Measurements from ENCODE around the gene NRTN. TPM values are rescaled to one million over a fixed set of nuclear protein-coding genes. Genes with fewer than 3 reads are reported as not detected.

NRTN gene
- total and polyA plus RNA-seq, 2 of the 13 experiments (the other 11 are each of a cell fraction or from before 2014, with no cell fraction given), result 4.1 to 5.3 TPM

DNA sequence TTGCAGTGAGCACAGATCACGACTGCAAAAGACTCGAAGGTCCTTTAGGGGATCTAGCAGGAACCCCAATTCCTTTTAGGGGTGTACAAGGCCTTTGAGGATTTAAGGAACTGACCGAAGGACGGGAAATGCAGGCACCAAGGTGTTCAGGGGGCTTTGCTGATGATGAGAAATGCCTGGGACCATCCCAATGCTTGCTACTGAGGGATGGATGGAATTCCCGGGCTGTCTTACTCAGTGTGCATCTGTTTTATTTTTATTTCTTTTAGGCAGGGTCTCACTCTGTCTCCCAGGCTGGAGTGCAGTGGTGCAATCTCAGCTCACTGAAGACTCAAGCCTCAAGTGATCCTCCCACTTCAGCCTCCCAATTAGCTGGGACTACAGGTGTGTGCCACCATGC lies 31.6 kb upstream of the NRTN start:
- ATAC-seq, result no peak
- ChIA-PET CTCF (ENCODE audit: low intra/inter-chr PET ratio, low total read pairs) (interaction anchor here (0.8 to 2.5 kb wide), 2 partner anchors 20 to 249 kb away, joined by 3 to 8 read pairs; no protein-coding TSS in a partner anchor), POLR2A (interaction anchor here (1.1 to 1.4 kb wide), 2 partner anchors 18 to 83 kb away, joined by 4 to 5 read pairs; partner anchors contain the start of genes DUS3L and RPL36)
- Histone ChIP-seq H3K4me2 (ENCODE audit: low read depth, low read length) (0 out of 2 replicates have a peak overlapping the region, but pooled peaks have one; percentile 47), H3K9me3 (ENCODE audit: low read length) (no peaks in the 10 kb centered on the region), H4K20me1 (ENCODE audit: insufficient read depth, low read length) (no peaks in the 10 kb centered on the region), H2AFZ (ENCODE audit: low read length) (no peak overlapping the region), H3K36me3 (replicated peaks in 1 of 2; ENCODE audit: control insufficient read depth in 1 of 2, insufficient read depth in 2 of 2, low read length in 2 of 2) (no peaks in the 10 kb centered on the region), H3K4me3 (replicated peaks in 1 of 3; ENCODE audit: insufficient read depth in 1 of 3, low read depth in 2 of 3, low read length in 3 of 3) (no peak overlapping the region), H3K27me3 (ENCODE audit: control insufficient read depth in 1 of 2, insufficient read depth in 2 of 2, low read length in 2 of 2) (peaks cover 0 to 10% of the 10 kb centered on the region in 2 experiments; a peak in 4 of 5 replicates), H3K9ac (ENCODE audit: insufficient read depth, low read depth, low read length) (no peak overlapping the region), H3K27ac (ENCODE audit: extremely low read length, insufficient read depth, low read length) (no peak overlapping the region), H3K4me1 (ENCODE audit: insufficient read depth, low read length) (peaks cover 9% of the 10 kb centered on the region; the same call in 1 of the 2 replicates), H3K79me2 (ENCODE audit: insufficient read depth, low read length) (no peaks in the 10 kb centered on the region)
- no TSS peak for BruUV-seq (replicated peaks)
- intact Hi-C loops (cut with micrococcal nuclease; ENCODE audit: unreplicated experiment) (no loop called here), in situ Hi-C loops (cut with HindIII; ENCODE audit: extremely low pct_ligation_motif_present, low pct_unique_long_range_greater_than_20kb) (no loop called here)
- WGBS (ENCODE audit: low lambda C conversion rate), result 88% methylated on average over 5 of the region's 5 CpGs
- TF ChIP-seq NR3C1 (CRISPR knock-in tag; IDR thresholded peaks at IDR 0.05) (no peak), EED (CRISPR knock-in tag; IDR thresholded peaks at IDR 0.05) (0 out of 2 replicates have a peak, but pooled peaks have one; percentile 24)
- no peak for DNase-seq (ENCODE audit: low spot score)
- FAIRE-seq, result no peak

- CTCF ChIA-PET (ENCODE audit: low intra/inter-chr PET ratio, low total read pairs), result interaction anchor here (2.5 kb wide), 1 partner anchor 19 kb away, joined by 8 read pairs; no protein-coding TSS in a partner anchor
- TF ChIP-seq, protein P1, sequence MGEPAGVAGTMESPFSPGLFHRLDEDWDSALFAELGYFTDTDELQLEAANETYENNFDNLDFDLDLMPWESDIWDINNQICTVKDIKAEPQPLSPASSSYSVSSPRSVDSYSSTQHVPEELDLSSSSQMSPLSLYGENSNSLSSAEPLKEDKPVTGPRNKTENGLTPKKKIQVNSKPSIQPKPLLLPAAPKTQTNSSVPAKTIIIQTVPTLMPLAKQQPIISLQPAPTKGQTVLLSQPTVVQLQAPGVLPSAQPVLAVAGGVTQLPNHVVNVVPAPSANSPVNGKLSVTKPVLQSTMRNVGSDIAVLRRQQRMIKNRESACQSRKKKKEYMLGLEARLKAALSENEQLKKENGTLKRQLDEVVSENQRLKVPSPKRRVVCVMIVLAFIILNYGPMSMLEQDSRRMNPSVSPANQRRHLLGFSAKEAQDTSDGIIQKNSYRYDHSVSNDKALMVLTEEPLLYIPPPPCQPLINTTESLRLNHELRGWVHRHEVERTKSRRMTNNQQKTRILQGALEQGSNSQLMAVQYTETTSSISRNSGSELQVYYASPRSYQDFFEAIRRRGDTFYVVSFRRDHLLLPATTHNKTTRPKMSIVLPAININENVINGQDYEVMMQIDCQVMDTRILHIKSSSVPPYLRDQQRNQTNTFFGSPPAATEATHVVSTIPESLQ (CRISPR knock-in tag; conservative IDR thresholded peaks at IDR 0.05), result no peak
- TF ChIP-seq CBX5 (CRISPR knock-in tag; IDR thresholded peaks at IDR 0.05; ENCODE audit: borderline replicate concordance) (no peak), SOX5 (CRISPR knock-in tag; IDR thresholded peaks at IDR 0.05; ENCODE audit: borderline replicate concordance) (no peak), SSRP1 (CRISPR knock-in tag; IDR thresholded peaks at IDR 0.05) (no peak), SRF (IDR thresholded peaks at IDR 0.05; ENCODE audit: low read depth, low read length) (no peak), ZNF724P (CRISPR knock-in tag; IDR thresholded peaks at IDR 0.05; ENCODE audit: borderline replicate concordance) (no peak), SIX4 (CRISPR knock-in tag; IDR thresholded peaks at IDR 0.05) (no peak), TCF7L2 (IDR thresholded peaks at IDR 0.05; ENCODE audit: low read depth, low read length) (no peak), FOXP4 (CRISPR knock-in tag; IDR thresholded peaks at IDR 0.05) (no peak), TERF1 (CRISPR knock-in tag; IDR thresholded peaks at IDR 0.05) (no peak), ZNF331 (CRISPR knock-in tag; IDR thresholded peaks at IDR 0.05) (no peak), MEIS2 (CRISPR knock-in tag; IDR thresholded peaks at IDR 0.05) (no peak), ZNF615 (CRISPR knock-in tag; IDR thresholded peaks at IDR 0.05; ENCODE audit: borderline replicate concordance) (no peak)
These were observed 29.9 kb upstream of the NRTN start for GRCh38 chr19:5774921-5775320.

More at GRCh38 chr19:5774921-5775320, 29.9 kb upstream of the NRTN start:
- no peaks in the 10 kb centered on the region for H4K20me1 ChIP-seq (ENCODE audit: insufficient read depth, low read length)
- no peak overlapping the region for H3K9ac ChIP-seq (ENCODE audit: insufficient read depth, low read depth, low read length)
- no peak overlapping the region for H3K4me2 ChIP-seq (ENCODE audit: low read depth, low read length)
- no peaks in the 10 kb centered on the region for H3K79me2 ChIP-seq (ENCODE audit: insufficient read depth, low read length)
- FAIRE-seq (no peak), ATAC-seq (no peak), DNase-seq (ENCODE audit: low spot score) (no peak)
- peaks cover 9% of the 10 kb centered on the region; the same call in 1 of the 2 replicates for H3K4me1 ChIP-seq (ENCODE audit: insufficient read depth, low read length)
- POLR2A ChIA-PET, result interaction anchor here (1.1 kb wide), 1 partner anchor 15 kb away, joined by 4 read pairs; no protein-coding TSS in a partner anchor
- no peak overlapping the region for H3K4me3 ChIP-seq (replicated peaks in 1 of 3; ENCODE audit: insufficient read depth in 1 of 3, low read depth in 2 of 3, low read length in 3 of 3)
- in situ Hi-C loops (cut with HindIII; ENCODE audit: extremely low pct_ligation_motif_present, low pct_unique_long_range_greater_than_20kb), result no loop called here
- no peaks in the 10 kb centered on the region for H3K9me3 ChIP-seq (ENCODE audit: low read length)
- intact Hi-C loops (cut with micrococcal nuclease; ENCODE audit: unreplicated experiment), result no loop called here
- no peak overlapping the region for H2AFZ ChIP-seq (ENCODE audit: low read length)
- no peak overlapping the region for H3K27ac ChIP-seq (ENCODE audit: extremely low read length, insufficient read depth, low read length)
- WGBS (ENCODE audit: low lambda C conversion rate), result 62% methylated on average over 8 of the region's 8 CpGs
- H3K36me3 ChIP-seq (replicated peaks in 1 of 2; ENCODE audit: control insufficient read depth in 1 of 2, insufficient read depth in 2 of 2, low read length in 2 of 2), result no peaks in the 10 kb centered on the region
- H3K27me3 ChIP-seq (ENCODE audit: control insufficient read depth in 1 of 2, insufficient read depth in 2 of 2, low read length in 2 of 2), result peaks cover 0 to 10% of the 10 kb centered on the region in 2 experiments; a peak in 3 of 5 replicates
- BruUV-seq (replicated peaks), result no TSS peak
